OCI-LY1 (cell line): ENCODE measurements around the gene SPO11.
A peak's percentile ranks its signal among the peaks of the same experiment; 100 is the strongest.

Source experiments
- H2AFZ ChIP-seq: fragments of 200-600 bp; sonication (generic), shearing (Covaris generic); 2 replicates; pipeline ENCODE4 v1.6.0; 2014; ENCODE audit warnings: antibody characterized with exemption, mild to moderate bottlenecking, low read length
- H3F3A ChIP-seq: fragments of 200-600 bp; sonication (generic), shearing (Covaris generic); 2 replicates; pipeline ENCODE4 v1.6.0; 2014; ENCODE audit warnings: mild to moderate bottlenecking, antibody characterized with exemption, low read length, moderate library complexity; ENCODE audit not compliant: insufficient read depth
- H3K27ac ChIP-seq: fragments of 200-600 bp; sonication (generic); 2 replicates; pipeline ENCODE4 v1.5.1; 2014; ENCODE audit warnings: low read length, mixed run types, mild to moderate bottlenecking, low read depth; ENCODE audit not compliant: poor library complexity, severe bottlenecking
- H3K27me3 ChIP-seq: fragments of 200-600 bp; sonication (generic); 2 replicates; pipeline ENCODE4 v1.6.0; 2014; ENCODE audit warnings: antibody characterized with exemption, mild to moderate bottlenecking, low read length, moderate library complexity; ENCODE audit not compliant: insufficient read depth
- H3K36me3 ChIP-seq: fragments of 200-600 bp; sonication (generic); 2 replicates; pipeline ENCODE4 v1.6.1; 2014; ENCODE audit warnings: mild to moderate bottlenecking, antibody characterized with exemption, low read length, moderate library complexity, mixed read lengths; ENCODE audit not compliant: insufficient read depth
- H3K4me1 ChIP-seq: fragments of 200-600 bp; sonication (generic); 2 replicates; pipeline ENCODE4 v1.5.1; 2014; ENCODE audit warnings: mild to moderate bottlenecking, low read length, moderate library complexity; ENCODE audit not compliant: insufficient read depth, severe bottlenecking
- H3K4me2 ChIP-seq: fragments of 200-600 bp; sonication (generic), shearing (Covaris generic); 2 replicates; pipeline ENCODE4 v1.6.1; 2014; ENCODE audit warnings: low read length
- H3K4me3 ChIP-seq: fragments of 200-600 bp; sonication (generic); 2 replicates; pipeline ENCODE4 v1.5.1; 2014; ENCODE audit warnings: low read length, low read depth, mild to moderate bottlenecking, mixed read lengths; ENCODE audit not compliant: poor library complexity, severe bottlenecking
- H3K79me2 ChIP-seq: fragments of 200-600 bp; shearing (Covaris generic); 2 replicates; pipeline ENCODE4 v1.6.1; 2016; ENCODE audit warnings: mixed run types, low read length, mixed read lengths; ENCODE audit not compliant: insufficient read depth
- H3K9ac ChIP-seq: fragments of 200-600 bp; sonication (generic), shearing (Covaris generic); 2 replicates; pipeline ENCODE4 v1.6.1; 2014; ENCODE audit warnings: mild to moderate bottlenecking, low read length, mixed read lengths
- H3K9me2 ChIP-seq: fragments of 200-600 bp; sonication (generic), shearing (Covaris generic); 2 replicates; pipeline ENCODE4 v1.6.1; 2014; ENCODE audit warnings: low read depth, mild to moderate bottlenecking, low read length, mixed read lengths
- H3K9me3 ChIP-seq: fragments of 200-600 bp; shearing (Covaris generic); 2 replicates; pipeline ENCODE4 v1.6.1; 2014; ENCODE audit warnings: low read length, mixed read lengths
- H4K20me1 ChIP-seq: fragments of 200-600 bp; sonication (generic), shearing (Covaris generic); 2 replicates; pipeline ENCODE4 v1.6.0; 2016; ENCODE audit warnings: mild to moderate bottlenecking, low read length; ENCODE audit not compliant: insufficient read depth
- CTCF ChIP-seq: fragments of 200-600 bp; sonication (generic), shearing (Covaris generic); IDR thresholded peaks from 2 replicates; pipeline ENCODE4 v1.5.1; 2017; ENCODE audit warnings: mild to moderate bottlenecking, antibody characterized with exemption, low read length, moderate library complexity, mixed read lengths
- EZH2 ChIP-seq: fragments of 200-600 bp; sonication (generic), shearing (Covaris generic); IDR thresholded peaks from 2 replicates; pipeline ENCODE4 v1.8.0; 2017; ENCODE audit warnings: borderline replicate concordance, mixed run types, mild to moderate bottlenecking, antibody characterized with exemption, low read length, moderate library complexity, mixed read lengths

Gene SPO11

GRCh38 chr20:57382516-57382915, 52.9 kb downstream of the SPO11 start:
- peak overlapping the region; percentile 47; the same call in 1 of the 2 replicates for H3K9ac ChIP-seq
- H3K27ac ChIP-seq, result peak overlapping the region; percentile 91
- 0 out of 2 replicates have a peak, but pooled peaks cover 4% of the 10 kb centered on the region for H3F3A ChIP-seq
- H3K79me2 ChIP-seq, result no peaks in the 10 kb centered on the region
- no peaks in the 10 kb centered on the region for H4K20me1 ChIP-seq
- H3K4me2 ChIP-seq, result peak overlapping the region; percentile 26; the same call in 1 of the 2 replicates
- no peaks in the 10 kb centered on the region for H3K27me3 ChIP-seq
- H2AFZ ChIP-seq, result no peak overlapping the region
- no peaks in the 10 kb centered on the region for H3K9me3 ChIP-seq
- no peak overlapping the region for H3K4me3 ChIP-seq
- peaks cover 59% of the 10 kb centered on the region for H3K4me1 ChIP-seq
- peaks cover 35% of the 10 kb centered on the region for H3K36me3 ChIP-seq
- H3K9me2 ChIP-seq, result no peaks in the 10 kb centered on the region
- TF ChIP-seq EZH2, result no peak
- no peak for TF ChIP-seq CTCF

GRCh38 chr20:57383447-57384347, 54.1 kb downstream of the SPO11 start:
- H3K9ac ChIP-seq, result peak overlapping the region; percentile 30; the same call in 1 of the 2 replicates

DNA sequence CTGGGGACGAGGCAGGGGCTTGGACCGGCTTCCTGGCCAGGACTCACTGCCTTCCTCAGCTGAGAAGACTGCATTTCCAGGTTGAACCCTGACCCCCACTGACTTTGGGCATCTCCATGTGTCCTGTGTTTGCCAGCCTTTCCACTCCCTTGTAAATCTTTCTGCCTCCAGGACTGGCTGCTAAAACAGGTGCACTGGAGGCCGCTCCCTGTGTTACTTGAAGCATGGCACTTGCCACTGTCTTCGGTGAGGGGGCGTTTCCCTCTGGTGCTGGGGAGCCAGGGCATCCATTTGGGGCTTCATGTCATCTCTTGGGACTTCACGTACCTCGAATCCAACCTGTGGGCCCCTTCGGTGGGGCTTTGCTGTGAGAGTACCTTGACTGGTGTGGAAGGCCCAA, 54.9 kb downstream of the SPO11 start:
- TF ChIP-seq EZH2 (no peak), CTCF (no peak)
- Histone ChIP-seq H3K79me2 (no peaks in the 10 kb centered on the region), H3K9me2 (no peaks in the 10 kb centered on the region), H3K36me3 (peaks cover 16% of the 10 kb centered on the region; the same call in 1 of the 2 replicates), H3K27me3 (no peaks in the 10 kb centered on the region), H3K9me3 (no peaks in the 10 kb centered on the region), H3K4me3 (no peak overlapping the region), H3K4me1 (peaks cover 72% of the 10 kb centered on the region), H4K20me1 (no peaks in the 10 kb centered on the region), H3F3A (peaks cover 9% of the 10 kb centered on the region; the same call in 1 of the 2 replicates), H3K9ac (peak overlapping the region; percentile 9; the same call in 1 of the 2 replicates), H3K4me2 (no peak overlapping the region; the same call in 1 of the 2 replicates), H2AFZ (no peak overlapping the region), H3K27ac (peak overlapping the region; percentile 91)

More at GRCh38 chr20:57383447-57384347, 54.1 kb downstream of the SPO11 start:
- Histone ChIP-seq H3K4me1 (peaks cover 70% of the 10 kb centered on the region), H2AFZ (no peak overlapping the region), H3K36me3 (peaks cover 23% of the 10 kb centered on the region; the same call in 1 of the 2 replicates), H3K4me2 (peak overlapping the region; percentile 36), H3K9me2 (no peaks in the 10 kb centered on the region), H3K4me3 (no peak overlapping the region), H3K79me2 (no peaks in the 10 kb centered on the region), H3F3A (peaks cover 9% of the 10 kb centered on the region; the same call in 1 of the 2 replicates), H4K20me1 (no peaks in the 10 kb centered on the region), H3K27ac (peak overlapping the region; percentile 91), H3K9me3 (no peaks in the 10 kb centered on the region), H3K27me3 (no peaks in the 10 kb centered on the region)
- TF ChIP-seq CTCF (no peak), EZH2 (no peak)
